ENCODE measurements around the gene STYX.

DNA sequence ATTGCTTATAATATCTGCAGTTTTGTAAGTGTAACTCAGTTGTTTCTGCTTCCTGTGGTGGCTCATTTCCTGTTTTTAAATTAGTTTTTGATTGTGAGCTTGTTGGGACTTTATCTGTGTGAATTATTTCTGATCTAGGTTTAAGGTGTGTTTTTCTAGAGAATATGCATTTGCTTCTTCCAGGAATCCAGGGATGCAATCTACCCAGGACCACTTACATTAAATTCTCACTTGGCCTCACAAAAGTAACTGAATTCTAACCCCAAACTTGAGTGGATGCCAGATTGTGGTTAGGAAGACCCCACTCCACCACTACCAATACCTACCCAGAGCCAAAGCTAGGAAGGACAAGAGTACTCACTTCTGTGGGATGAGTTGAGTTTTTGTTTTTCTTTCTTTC lies 11.9 kb downstream of the STYX start:
- TF ChIP-seq POLR2AphosphoS5 (IDR thresholded peaks at IDR 0.05; ENCODE audit: low read depth, low read length) (no peak), EZH2 (IDR thresholded peaks at IDR 0.05) (no peak), POLR2A (IDR thresholded peaks at IDR 0.05; ENCODE audit: borderline replicate concordance, extremely low read depth, insufficient read depth, insufficient read length) (no peak), RAD21 (IDR thresholded peaks at IDR 0.05; ENCODE audit: low read depth) (no peak)
- TF ChIP-seq, protein P1, sequence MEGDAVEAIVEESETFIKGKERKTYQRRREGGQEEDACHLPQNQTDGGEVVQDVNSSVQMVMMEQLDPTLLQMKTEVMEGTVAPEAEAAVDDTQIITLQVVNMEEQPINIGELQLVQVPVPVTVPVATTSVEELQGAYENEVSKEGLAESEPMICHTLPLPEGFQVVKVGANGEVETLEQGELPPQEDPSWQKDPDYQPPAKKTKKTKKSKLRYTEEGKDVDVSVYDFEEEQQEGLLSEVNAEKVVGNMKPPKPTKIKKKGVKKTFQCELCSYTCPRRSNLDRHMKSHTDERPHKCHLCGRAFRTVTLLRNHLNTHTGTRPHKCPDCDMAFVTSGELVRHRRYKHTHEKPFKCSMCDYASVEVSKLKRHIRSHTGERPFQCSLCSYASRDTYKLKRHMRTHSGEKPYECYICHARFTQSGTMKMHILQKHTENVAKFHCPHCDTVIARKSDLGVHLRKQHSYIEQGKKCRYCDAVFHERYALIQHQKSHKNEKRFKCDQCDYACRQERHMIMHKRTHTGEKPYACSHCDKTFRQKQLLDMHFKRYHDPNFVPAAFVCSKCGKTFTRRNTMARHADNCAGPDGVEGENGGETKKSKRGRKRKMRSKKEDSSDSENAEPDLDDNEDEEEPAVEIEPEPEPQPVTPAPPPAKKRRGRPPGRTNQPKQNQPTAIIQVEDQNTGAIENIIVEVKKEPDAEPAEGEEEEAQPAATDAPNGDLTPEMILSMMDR (IDR thresholded peaks at IDR 0.05 in 2 of 3, conservative IDR thresholded peaks at IDR 0.05 in 1 of 3; ENCODE audit: borderline replicate concordance in 1 of 3, insufficient read depth in 1 of 3, low read depth in 2 of 3, low read length in 2 of 3): no peak
